ENCODE results near the gene EFNA4.

DNA sequence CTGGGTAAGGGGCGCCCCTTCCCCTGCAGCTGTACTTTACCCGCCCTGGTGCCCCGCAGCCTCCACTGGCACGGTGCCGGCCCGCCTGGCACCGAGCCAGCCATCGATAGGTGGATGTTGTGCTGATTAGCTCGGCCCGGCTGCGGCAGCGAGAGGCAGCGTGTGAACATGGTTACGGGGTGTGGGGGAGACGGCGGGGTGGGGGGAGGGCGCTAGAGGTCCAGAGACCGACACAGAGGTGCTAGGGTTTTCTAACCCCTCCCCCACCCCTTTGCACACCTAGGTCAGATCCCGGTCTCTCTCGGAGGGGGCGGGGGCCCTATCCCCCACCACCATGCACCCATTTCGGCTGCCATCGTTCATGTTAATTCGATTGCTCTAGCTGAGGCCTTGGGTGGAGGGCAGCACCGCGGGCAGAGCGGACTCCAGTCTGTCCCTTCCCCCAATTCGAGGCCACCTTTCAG, 6.7 kb downstream of the EFNA4 start:
- TF ChIP-seq EZH2 (IDR thresholded peaks at IDR 0.05; ENCODE audit: borderline replicate concordance, low read depth, low read length, poor library complexity, severe bottlenecking) (no peak), CTCF (conservative IDR thresholded peaks at IDR 0.05; ENCODE audit: low read depth, low read length) (no peak)
